ENCODE data around the gene VCAN.
A peak's percentile ranks its signal among the peaks of the same experiment; 100 is the strongest.

VCAN gene

DNA sequence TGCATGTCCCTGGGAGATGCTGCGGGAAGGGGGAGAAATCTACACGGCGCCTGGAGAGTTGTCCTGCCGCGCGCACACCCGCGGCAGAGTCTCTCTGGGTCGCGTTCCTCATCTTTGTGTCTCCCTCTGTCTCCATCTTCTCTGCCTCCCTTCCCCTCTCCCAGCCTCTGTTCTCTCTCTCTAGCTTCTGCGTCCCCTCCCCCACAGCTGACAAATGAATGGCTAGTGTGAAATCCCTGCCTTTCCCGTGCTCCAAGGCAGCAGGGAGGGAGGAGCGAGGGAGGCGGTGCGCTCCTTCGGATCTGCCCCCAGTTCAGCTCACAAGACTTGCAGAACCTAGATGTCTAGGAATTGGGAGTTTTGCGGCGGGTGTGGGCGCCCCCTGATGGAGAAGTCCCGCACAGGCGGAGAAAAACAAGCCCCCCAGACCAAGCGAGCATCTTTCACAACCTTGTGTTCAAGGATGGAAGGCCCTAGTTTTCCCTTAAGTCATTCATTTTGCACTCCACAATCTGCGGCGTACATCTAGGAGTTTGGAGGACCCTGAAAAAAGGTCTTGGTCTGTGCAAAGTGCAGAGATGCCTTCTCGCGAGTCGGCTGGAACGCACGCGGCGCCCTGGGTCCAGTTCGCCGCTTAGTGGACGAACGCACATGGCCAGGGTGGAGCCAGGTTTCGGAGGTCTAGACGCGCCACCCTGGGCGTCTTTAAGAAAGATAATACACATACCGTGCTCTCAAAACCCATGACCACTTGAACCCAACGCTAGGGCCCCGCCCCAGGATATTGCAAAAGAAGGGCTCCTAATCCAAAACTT, 2.0 kb downstream of the VCAN start:
- peak; percentile 96 for DNase-seq
- no peak overlapping the region for H3K27ac ChIP-seq
- H3K27me3 ChIP-seq (ENCODE audit: insufficient read depth, low read depth, severe bottlenecking) = peaks cover 13% of the 10 kb centered on the region
- no peaks in the 10 kb centered on the region for H3K36me3 ChIP-seq
- TF ChIP-seq, protein P1, sequence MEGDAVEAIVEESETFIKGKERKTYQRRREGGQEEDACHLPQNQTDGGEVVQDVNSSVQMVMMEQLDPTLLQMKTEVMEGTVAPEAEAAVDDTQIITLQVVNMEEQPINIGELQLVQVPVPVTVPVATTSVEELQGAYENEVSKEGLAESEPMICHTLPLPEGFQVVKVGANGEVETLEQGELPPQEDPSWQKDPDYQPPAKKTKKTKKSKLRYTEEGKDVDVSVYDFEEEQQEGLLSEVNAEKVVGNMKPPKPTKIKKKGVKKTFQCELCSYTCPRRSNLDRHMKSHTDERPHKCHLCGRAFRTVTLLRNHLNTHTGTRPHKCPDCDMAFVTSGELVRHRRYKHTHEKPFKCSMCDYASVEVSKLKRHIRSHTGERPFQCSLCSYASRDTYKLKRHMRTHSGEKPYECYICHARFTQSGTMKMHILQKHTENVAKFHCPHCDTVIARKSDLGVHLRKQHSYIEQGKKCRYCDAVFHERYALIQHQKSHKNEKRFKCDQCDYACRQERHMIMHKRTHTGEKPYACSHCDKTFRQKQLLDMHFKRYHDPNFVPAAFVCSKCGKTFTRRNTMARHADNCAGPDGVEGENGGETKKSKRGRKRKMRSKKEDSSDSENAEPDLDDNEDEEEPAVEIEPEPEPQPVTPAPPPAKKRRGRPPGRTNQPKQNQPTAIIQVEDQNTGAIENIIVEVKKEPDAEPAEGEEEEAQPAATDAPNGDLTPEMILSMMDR (IDR thresholded peaks at IDR 0.05; ENCODE audit: low read depth, low read length) = peak; percentile 68
- H3K4me3 ChIP-seq (ENCODE audit: low read depth, low read length) = peak overlapping the region; percentile 64
- no peaks in the 10 kb centered on the region for H3K9me3 ChIP-seq (ENCODE audit: severe bottlenecking)

DNA sequence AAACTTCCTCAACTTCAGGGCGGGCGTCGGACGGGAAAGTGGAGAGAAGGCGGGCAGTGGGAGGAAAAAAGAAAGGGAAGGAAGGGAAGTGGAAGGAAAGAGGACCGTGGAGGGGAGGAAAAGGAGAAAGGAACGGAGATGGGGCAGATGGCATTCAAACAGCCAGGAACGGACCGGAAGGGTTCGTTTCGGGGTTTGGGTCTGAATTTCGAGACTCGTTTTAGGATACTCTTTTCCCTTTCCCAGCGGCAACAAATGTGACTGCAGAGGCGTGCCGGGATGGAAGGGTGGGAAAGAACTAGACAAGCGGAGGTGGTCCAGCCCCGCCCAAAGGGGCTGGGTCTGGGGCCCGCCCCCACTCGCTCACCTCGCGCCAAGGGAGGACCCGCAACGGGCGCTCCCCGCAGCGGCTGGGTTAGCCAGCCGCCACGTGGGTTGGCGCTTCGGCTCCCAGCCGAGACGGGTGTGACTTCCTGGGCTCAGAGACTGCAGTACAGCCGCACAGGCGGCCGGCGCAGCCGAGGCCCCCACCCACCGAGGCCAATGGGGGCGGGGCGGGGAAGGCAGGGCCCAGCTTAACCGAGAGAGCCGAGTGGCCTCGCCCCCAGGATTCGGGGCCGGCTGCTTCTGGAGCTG, 2.7 kb downstream of the VCAN start:
- Histone ChIP-seq H3K36me3 (no peaks in the 10 kb centered on the region), H3K4me3 (ENCODE audit: low read depth, low read length) (peak overlapping the region; percentile 64), H3K27me3 (ENCODE audit: insufficient read depth, low read depth, severe bottlenecking) (peaks cover 13% of the 10 kb centered on the region), H3K27ac (no peak overlapping the region), H3K9me3 (ENCODE audit: severe bottlenecking) (no peaks in the 10 kb centered on the region)
- peak; percentile 82 for DNase-seq
- TF ChIP-seq, protein P1 (IDR thresholded peaks at IDR 0.05; ENCODE audit: low read depth, low read length) = no peak

DNA sequence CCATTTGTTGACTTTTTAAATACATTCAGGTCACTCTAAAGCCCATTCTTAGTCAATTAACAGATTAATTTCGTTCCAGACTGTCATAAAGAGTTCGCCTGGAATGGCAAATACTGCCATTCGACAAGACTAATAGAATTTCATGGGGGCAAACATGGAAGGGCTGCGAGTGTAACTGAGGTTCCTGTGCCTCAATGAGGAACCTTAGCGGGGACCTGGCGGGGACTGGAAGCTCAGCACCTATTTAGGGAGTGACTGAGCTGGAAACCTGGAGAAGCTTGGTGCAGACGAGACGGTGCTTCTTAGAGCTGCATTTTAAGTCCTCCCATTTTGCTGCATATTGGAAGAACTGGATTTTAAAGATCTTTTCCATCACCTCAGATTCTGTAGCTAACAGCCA, 3.4 kb downstream of the VCAN start:
- DNase-seq = no peak
- Histone ChIP-seq H3K27me3 (ENCODE audit: insufficient read depth, low read depth, severe bottlenecking) (peaks cover 13% of the 10 kb centered on the region), H3K27ac (no peak overlapping the region), H3K4me3 (ENCODE audit: low read depth, low read length) (peak overlapping the region; percentile 64), H3K36me3 (no peaks in the 10 kb centered on the region), H3K9me3 (ENCODE audit: severe bottlenecking) (no peaks in the 10 kb centered on the region)
- TF ChIP-seq, protein P1 (IDR thresholded peaks at IDR 0.05; ENCODE audit: low read depth, low read length) = no peak

DNA sequence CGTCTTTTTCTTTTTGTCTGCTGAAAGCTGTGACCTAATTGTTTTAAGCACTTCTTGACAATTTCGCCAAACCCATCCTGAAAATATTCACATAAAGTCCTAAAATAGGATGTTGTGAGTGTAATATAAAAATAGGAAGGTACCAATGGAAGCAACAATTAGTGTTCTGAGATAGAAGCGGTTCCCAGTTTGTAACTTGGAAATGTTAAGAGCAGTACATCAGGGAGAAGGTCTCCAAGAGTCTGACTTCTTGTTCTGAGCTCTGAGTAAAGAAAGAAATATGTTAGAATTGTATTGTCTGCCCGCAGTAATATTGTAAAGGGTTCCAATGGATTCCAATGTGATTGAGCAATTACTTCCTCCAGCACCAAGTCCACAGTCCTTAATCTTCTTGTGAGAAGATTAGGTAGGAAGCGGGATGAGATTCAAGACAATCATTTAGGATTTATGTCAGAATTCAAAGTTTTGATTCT, 3.9 kb downstream of the VCAN start:
- Histone ChIP-seq H3K27me3 (ENCODE audit: insufficient read depth, low read depth, severe bottlenecking) (peaks cover 13% of the 10 kb centered on the region), H3K27ac (no peak overlapping the region), H3K4me3 (ENCODE audit: low read depth, low read length) (peak overlapping the region; percentile 64; the same call in 1 of the 2 replicates), H3K9me3 (ENCODE audit: severe bottlenecking) (no peaks in the 10 kb centered on the region), H3K36me3 (no peaks in the 10 kb centered on the region)
- TF ChIP-seq, protein P1 (IDR thresholded peaks at IDR 0.05; ENCODE audit: low read depth, low read length) = no peak
- no peak for DNase-seq

DNA sequence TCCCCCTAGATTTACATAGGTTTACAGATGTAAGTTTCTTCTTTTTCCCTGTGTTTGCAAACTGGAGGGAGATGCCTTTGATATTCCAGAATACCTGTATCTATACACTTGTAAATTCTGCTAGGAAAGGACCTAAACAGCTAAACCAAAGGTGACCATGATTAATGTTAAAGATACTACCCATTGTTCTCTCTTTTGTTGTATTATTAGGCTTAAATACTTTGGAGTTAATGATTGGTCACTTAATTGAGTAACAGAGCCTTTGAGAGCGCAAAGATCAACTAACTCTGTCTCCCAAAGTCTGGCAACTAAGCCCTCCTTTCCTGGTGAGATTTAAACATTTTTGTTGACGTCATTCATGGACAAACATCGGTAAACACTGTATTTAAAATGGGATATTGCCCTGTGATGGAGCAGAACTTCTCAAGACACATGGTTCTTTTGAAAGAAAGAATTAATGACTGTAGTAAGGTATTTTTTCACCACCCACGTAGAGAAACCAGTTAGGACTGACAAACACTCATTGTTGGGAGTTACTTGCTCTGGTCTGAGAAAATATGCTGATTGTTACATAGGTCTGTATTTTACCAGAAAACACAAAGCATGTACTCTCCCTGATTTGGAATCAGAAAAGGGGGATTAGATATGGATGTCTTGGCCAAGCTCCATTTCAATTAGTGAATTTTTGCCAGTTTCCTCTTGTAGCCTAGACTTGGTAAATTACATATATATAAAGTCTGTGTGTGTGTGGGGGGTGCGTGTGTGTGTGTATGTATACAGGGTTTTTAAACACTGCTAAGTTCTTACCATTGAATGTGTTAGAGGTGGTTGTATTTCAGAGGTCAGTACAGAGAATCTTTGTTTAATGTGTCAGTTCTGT, 4.6 kb downstream of the VCAN start:
- Histone ChIP-seq H3K36me3 (no peaks in the 10 kb centered on the region), H3K27me3 (ENCODE audit: insufficient read depth, low read depth, severe bottlenecking) (peaks cover 9% of the 10 kb centered on the region), H3K27ac (no peak overlapping the region), H3K9me3 (ENCODE audit: severe bottlenecking) (no peaks in the 10 kb centered on the region), H3K4me3 (ENCODE audit: low read depth, low read length) (no peak overlapping the region)
- TF ChIP-seq, protein P1 (IDR thresholded peaks at IDR 0.05; ENCODE audit: low read depth, low read length) = no peak
- no peak for DNase-seq
